CD14-positive monocyte (primary cell): Measurements from ENCODE around the gene PTTG1IP. TPM values are rescaled to one million over a fixed set of nuclear protein-coding genes. Genes with fewer than 3 reads are reported as not detected.
A peak's percentile ranks its signal among the peaks of the same experiment; 100 is the strongest.

Experiments used
- DNase-seq, 3 donors: peaks; one replicate each; pipeline ENCODE4 v3.0.0-alpha.2; 2011 to 2022
- H2AFZ ChIP-seq: 2 replicates; pipeline ENCODE4 v1.6.0; 2012; ENCODE audit warnings: mild to moderate bottlenecking, low read depth, low read length, inconsistent platforms; ENCODE audit not compliant: insufficient read depth, poor library complexity, severe bottlenecking
- H3K27ac ChIP-seq, 2 donors: 1 replicate in 1 of 2; 2 replicates in 1 of 2; pipeline ENCODE4 v1.5.1; 2012 to 2013; ENCODE audit warnings: low read length in 2 of 2, control low read depth in 1 of 2, inconsistent platforms in 1 of 2, low read depth in 1 of 2, mild to moderate bottlenecking in 1 of 2
- H3K27me3 ChIP-seq, 2 donors: one replicate each; pipeline versions ENCODE4 v1.6.0 to v1.6.1; 2011 to 2013; ENCODE audit warnings: low read length in 2 of 2; ENCODE audit not compliant: control insufficient read depth in 2 of 2, insufficient read depth in 2 of 2
- H3K36me3 ChIP-seq, 2 donors: replicated peaks in 1 of 2; 1 replicate in 1 of 2; 2 replicates in 1 of 2; pipeline versions ENCODE4 v1.5.1 to v1.6.1; 2012 to 2013; ENCODE audit warnings: low read length in 2 of 2, control low read depth in 1 of 2, inconsistent platforms in 1 of 2, mild to moderate bottlenecking in 1 of 2; ENCODE audit not compliant: insufficient read depth in 2 of 2, control insufficient read depth in 1 of 2
- H3K4me1 ChIP-seq, 2 donors: 1 replicate in 1 of 2; 2 replicates in 1 of 2; pipeline versions ENCODE4 v1.5.1 to v1.6.1; 2012 to 2013; ENCODE audit warnings: low read length in 2 of 2, control low read depth in 1 of 2, inconsistent platforms in 1 of 2, mild to moderate bottlenecking in 1 of 2, moderate library complexity in 1 of 2; ENCODE audit not compliant: insufficient read depth in 2 of 2, control insufficient read depth in 1 of 2
- H3K4me2 ChIP-seq: replicated peaks from 2 replicates; pipeline ENCODE3; 2012; ENCODE audit warnings: low read length, moderate library complexity, mild to moderate bottlenecking; ENCODE audit not compliant: poor library complexity, severe bottlenecking; ENCODE audit errors: extremely low read depth
- H3K4me3 ChIP-seq, 3 experiments: fragments of 200-600 bp in 1 of 3; sonication (generic) in 1 of 3; replicated peaks in 1 of 3; 1 replicate in 2 of 3; 2 replicates in 1 of 3; pipeline ENCODE4 v1.5.1; 2011 to 2013; ENCODE audit warnings: low read length in 3 of 3, mild to moderate bottlenecking in 3 of 3, control low read depth in 2 of 3, low read depth in 2 of 3, inconsistent platforms in 1 of 3, moderate library complexity in 1 of 3
- H3K79me2 ChIP-seq: 2 replicates; pipeline ENCODE4 v1.6.0; 2012; ENCODE audit warnings: mild to moderate bottlenecking, control low read depth, inconsistent platforms, low read length, moderate library complexity; ENCODE audit not compliant: insufficient read depth
- H3K9ac ChIP-seq: 2 replicates; pipeline ENCODE4 v1.6.0; 2017; ENCODE audit warnings: low read length, mild to moderate bottlenecking; ENCODE audit not compliant: insufficient read depth, poor library complexity, severe bottlenecking
- H3K9me3 ChIP-seq, 2 donors: replicated peaks in 1 of 2; 1 replicate in 1 of 2; 2 replicates in 1 of 2; pipeline versions ENCODE4 v1.5.1 to v1.6.1; 2012 to 2013; ENCODE audit warnings: low read length in 2 of 2, control low read depth in 1 of 2; ENCODE audit not compliant: control insufficient read depth in 1 of 2, insufficient read depth in 1 of 2
- H4K20me1 ChIP-seq: 2 replicates; pipeline ENCODE4 v1.6.0; 2012; ENCODE audit warnings: mild to moderate bottlenecking, low read length, control low read depth, moderate library complexity; ENCODE audit not compliant: insufficient read depth
- H3K27ac Mint-ChIP-seq, 7 donors: one replicate each; pipeline ENCODE4 v1.8.0; 2020; ENCODE audit warnings: mild to moderate bottlenecking in 7 of 7, mixed read lengths in 7 of 7, moderate library complexity in 6 of 7, inconsistent platforms in 2 of 7
- H3K27me3 Mint-ChIP-seq, 3 donors: one replicate each; pipeline ENCODE4 v1.8.0; 2021 to 2022; ENCODE audit warnings: low read depth in 3 of 3, mild to moderate bottlenecking in 3 of 3, mixed read lengths in 3 of 3, moderate library complexity in 3 of 3, inconsistent platforms in 1 of 3
- H3K36me3 Mint-ChIP-seq, 2 donors: one replicate each; pipeline ENCODE4 v1.8.0; 2020; ENCODE audit warnings: mixed read lengths in 2 of 2, inconsistent platforms in 1 of 2, mild to moderate bottlenecking in 1 of 2
- H3K4me1 Mint-ChIP-seq: one replicate; pipeline ENCODE4 v1.8.0; 2020; ENCODE audit warnings: mild to moderate bottlenecking, mixed read lengths
- H3K4me3 Mint-ChIP-seq, 2 donors: one replicate each; pipeline ENCODE4 v1.8.0; 2020; ENCODE audit warnings: mild to moderate bottlenecking in 2 of 2, mixed read lengths in 2 of 2, moderate library complexity in 1 of 2
- H3K9me3 Mint-ChIP-seq, 7 donors: one replicate each; pipeline ENCODE4 v1.8.0; 2020 to 2022; ENCODE audit warnings: mixed read lengths in 7 of 7, mild to moderate bottlenecking in 6 of 7, moderate library complexity in 6 of 7, inconsistent platforms in 2 of 7
- WGBS: methylation state at CpG from one replicate; pipeline ENCODE4 v1.1.5; 2013; ENCODE audit warnings: missing lambda C conversion rate; ENCODE audit not compliant: insufficient coverage; 5-methylcytosine and 5-hydroxymethylcytosine counted together
- intact Hi-C, 2 donors: fragments of 100-400 bp; cut with micrococcal nuclease; formaldehyde crosslinking; loops; one replicate each; pipeline versions ENCODE4 v1.15.0 to v1.15.1; 2023
- polyA plus RNA-seq, 3 donors: library from polyadenylated mRNA; depleted of rRNA in 1 of 3; unstranded in 2 of 3; stranded (reverse) in 1 of 3; fragments of 300-500 nt in 2 of 3; fragments of >200 nt in 1 of 3; fragmentation: Illumina TruSeq in 2 of 3; gene quantifications; 1 replicate in 2 of 3; 2 replicates in 1 of 3; pipeline ENCODE4 v1.2.3, GENCODE V29; 2012 to 2021
- TF ChIP-seq, protein P1 (sequence below): fragments of 200-600 bp; IDR thresholded peaks from one replicate; pipeline ENCODE4 v1.8.0; 2022; ENCODE audit warnings: antibody characterized with exemption, mild to moderate bottlenecking

The PTTG1IP gene
- polyA plus RNA-seq, 3 donors = 118 to 238 (median 206) TPM

DNA sequence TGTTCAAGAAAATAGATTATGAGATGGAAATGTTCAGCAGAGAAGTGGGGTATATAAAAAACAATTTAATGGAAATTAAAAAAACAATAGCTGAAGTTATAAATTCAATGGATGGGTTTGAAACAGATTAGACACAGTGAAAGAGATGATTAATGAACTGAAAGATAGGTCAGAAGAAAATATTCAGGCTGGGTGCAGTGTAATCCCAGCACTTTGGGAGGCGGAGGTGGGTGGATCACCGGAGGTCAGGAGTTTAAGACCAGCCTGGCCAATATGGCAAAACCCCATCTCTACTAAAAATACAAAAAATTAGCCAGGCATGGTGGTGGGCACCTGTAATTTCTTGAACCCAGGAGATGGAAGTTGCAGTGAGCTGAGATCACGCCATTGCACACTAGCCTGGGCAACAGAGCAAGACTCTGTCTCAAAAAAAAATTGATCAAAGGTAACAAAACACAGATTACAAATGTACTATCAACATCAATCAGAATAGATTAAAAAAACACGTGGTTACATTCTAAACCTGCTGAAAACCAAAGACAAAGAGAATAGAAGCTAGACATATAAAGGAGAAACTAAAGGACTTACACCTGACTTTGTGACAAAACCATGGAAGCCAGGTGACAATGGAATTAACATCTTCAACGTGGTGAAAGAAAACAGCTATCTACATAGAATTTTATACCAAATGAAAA lies 50.9 kb downstream of the PTTG1IP start:
- H3K27me3 ChIP-seq = no peaks in the 10 kb centered on the region
- Mint-ChIP-seq H3K4me3 (no peak overlapping the region), H3K9me3 (peaks cover 30 to 65% (median 60%) of the 10 kb centered on the region in 7 donors), H3K4me1 (peaks cover 6% of the 10 kb centered on the region), H3K27ac (peak overlapping the region in 1 of 7 donors; percentile 8), H3K36me3 (peaks cover 1 to 6% of the 10 kb centered on the region in 2 donors), H3K27me3 (peaks cover 5 to 10% (median 8%) of the 10 kb centered on the region in 3 donors)
- H4K20me1 ChIP-seq = no peaks in the 10 kb centered on the region
- no peaks in the 10 kb centered on the region for H3K79me2 ChIP-seq
- H3K4me3 ChIP-seq = no peak overlapping the region
- peaks cover 35 to 52% of the 10 kb centered on the region in 2 donors for H3K9me3 ChIP-seq
- no peak for DNase-seq
- no peak overlapping the region for H3K9ac ChIP-seq
- H2AFZ ChIP-seq = no peak overlapping the region
- no peak overlapping the region for H3K27ac ChIP-seq
- TF ChIP-seq, protein P1, sequence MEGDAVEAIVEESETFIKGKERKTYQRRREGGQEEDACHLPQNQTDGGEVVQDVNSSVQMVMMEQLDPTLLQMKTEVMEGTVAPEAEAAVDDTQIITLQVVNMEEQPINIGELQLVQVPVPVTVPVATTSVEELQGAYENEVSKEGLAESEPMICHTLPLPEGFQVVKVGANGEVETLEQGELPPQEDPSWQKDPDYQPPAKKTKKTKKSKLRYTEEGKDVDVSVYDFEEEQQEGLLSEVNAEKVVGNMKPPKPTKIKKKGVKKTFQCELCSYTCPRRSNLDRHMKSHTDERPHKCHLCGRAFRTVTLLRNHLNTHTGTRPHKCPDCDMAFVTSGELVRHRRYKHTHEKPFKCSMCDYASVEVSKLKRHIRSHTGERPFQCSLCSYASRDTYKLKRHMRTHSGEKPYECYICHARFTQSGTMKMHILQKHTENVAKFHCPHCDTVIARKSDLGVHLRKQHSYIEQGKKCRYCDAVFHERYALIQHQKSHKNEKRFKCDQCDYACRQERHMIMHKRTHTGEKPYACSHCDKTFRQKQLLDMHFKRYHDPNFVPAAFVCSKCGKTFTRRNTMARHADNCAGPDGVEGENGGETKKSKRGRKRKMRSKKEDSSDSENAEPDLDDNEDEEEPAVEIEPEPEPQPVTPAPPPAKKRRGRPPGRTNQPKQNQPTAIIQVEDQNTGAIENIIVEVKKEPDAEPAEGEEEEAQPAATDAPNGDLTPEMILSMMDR = no peak
- H3K4me2 ChIP-seq = no peak overlapping the region
- H3K36me3 ChIP-seq = no peaks in the 10 kb centered on the region
- intact Hi-C loops = loop anchor here in 1 of 2 donors (5.0 kb wide), 1 partner anchor 35 kb away; no protein-coding TSS in a partner anchor
- peaks cover 6 to 7% of the 10 kb centered on the region in 2 donors for H3K4me1 ChIP-seq
- WGBS = no CpG with 5 or more reads among the region's 5 CpGs

DNA sequence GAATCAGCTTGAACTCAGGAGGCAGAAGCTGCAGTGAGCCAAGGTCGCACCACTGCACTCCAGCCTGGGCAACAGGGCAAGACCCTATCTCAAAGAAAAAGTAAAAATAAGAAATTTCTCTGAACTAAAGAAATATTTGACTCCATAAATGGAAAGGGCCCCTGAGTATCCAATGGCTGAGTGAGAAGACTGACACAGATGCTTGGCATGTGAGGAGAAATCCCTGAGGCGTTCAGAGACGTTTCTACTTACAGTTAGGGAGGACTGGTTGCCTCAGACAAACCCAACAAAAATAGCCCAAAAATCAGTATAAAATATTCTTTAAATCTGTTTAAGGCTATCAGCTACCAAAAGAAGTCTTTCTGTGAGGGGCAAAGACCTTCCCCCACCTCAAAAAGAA lies 52.6 kb downstream of the PTTG1IP start:
- H3K36me3 Mint-ChIP-seq = peaks cover 0 to 7% of the 10 kb centered on the region in 2 donors
- H3K9me3 Mint-ChIP-seq = peaks cover 21 to 54% (median 49%) of the 10 kb centered on the region in 7 donors
- no peak for DNase-seq
- WGBS = no CpG with 5 or more reads among the region's 3 CpGs
- no peak overlapping the region for H3K4me3 ChIP-seq
- H3K4me2 ChIP-seq = no peak overlapping the region
- no peak overlapping the region for H2AFZ ChIP-seq
- TF ChIP-seq, protein P1 = no peak
- no peaks in the 10 kb centered on the region for H3K27me3 ChIP-seq
- H3K27me3 Mint-ChIP-seq = peaks cover 3 to 6% (median 3%) of the 10 kb centered on the region in 3 donors
- H3K79me2 ChIP-seq = peaks cover 17% of the 10 kb centered on the region
- H3K9me3 ChIP-seq = peaks cover 29 to 44% of the 10 kb centered on the region in 2 donors
- H3K9ac ChIP-seq = no peak overlapping the region
- peaks cover 17% of the 10 kb centered on the region for H4K20me1 ChIP-seq
- H3K27ac Mint-ChIP-seq = no peak overlapping the region
- intact Hi-C loops = loop anchor here in 1 of 2 donors (5.0 kb wide), 1 partner anchor 36 kb away; no protein-coding TSS in a partner anchor
- H3K4me1 Mint-ChIP-seq = peaks cover 18% of the 10 kb centered on the region
- H3K4me1 ChIP-seq = peaks cover 11 to 20% of the 10 kb centered on the region in 2 donors
- H3K36me3 ChIP-seq = no peaks in the 10 kb centered on the region
- H3K27ac ChIP-seq = no peak overlapping the region
- no peak overlapping the region for H3K4me3 Mint-ChIP-seq
